Peyer's patch (tissue), 4 donors: Measurements from ENCODE around the gene PLCH1. TPM values are rescaled to one million over a fixed set of nuclear protein-coding genes. Genes with fewer than 3 reads are reported as not detected.

ENCODE experiments used
- DNase-seq, 3 donors: peaks; one replicate each; pipeline ENCODE4 v3.0.0-alpha.2; 2017 to 2019
- H3K27ac ChIP-seq, 4 donors: fragments of 200-600 bp; sonication (generic); one replicate each; pipeline ENCODE4 v1.5.1; 2016 to 2019
- H3K27me3 ChIP-seq, 2 donors: fragments of 200-600 bp; sonication (generic); one replicate each; pipeline ENCODE4 v1.5.1; 2019
- H3K36me3 ChIP-seq, 3 donors: fragments of 200-600 bp; sonication (generic); one replicate each; pipeline ENCODE4 v1.5.1; 2016 to 2019
- H3K4me1 ChIP-seq, 4 donors: fragments of 200-600 bp; sonication (generic); one replicate each; pipeline ENCODE4 v1.5.1; 2016 to 2019
- H3K4me3 ChIP-seq, 4 donors: fragments of 200-600 bp; sonication (generic); 1 replicate in 3 of 4; 2 replicates in 1 of 4; pipeline ENCODE4 v1.5.1; 2016 to 2019; ENCODE audit warnings: mild to moderate bottlenecking in 1 of 4
- H3K9me3 ChIP-seq, 4 donors: fragments of 200-600 bp; sonication (generic); one replicate each; pipeline ENCODE4 v1.5.1; 2016 to 2019; ENCODE audit warnings: mild to moderate bottlenecking in 1 of 4
- POLR2A ChIP-seq, 2 donors: fragments of 450-650 bp; IDR thresholded peaks; one replicate each; pipeline ENCODE4 v1.5.1; 2017; ENCODE audit warnings: antibody characterized with exemption in 2 of 2, mild to moderate bottlenecking in 2 of 2, moderate library complexity in 2 of 2
- total RNA-seq, 4 donors: library from RNA; depleted of rRNA; stranded (reverse); fragments of >200 nt; gene quantifications; one replicate each; pipeline ENCODE4 v1.1.0, GENCODE V29; 2016
- TF ChIP-seq, protein P1 (sequence below), 6 experiments: fragments of 450-650 bp in 4 of 6; fragments of 200-600 bp in 2 of 6; sonication (generic) in 1 of 6; IDR thresholded peaks; one replicate each; pipeline ENCODE4 v1.5.1; 2017 to 2019; ENCODE audit warnings: antibody characterized with exemption in 6 of 6, mild to moderate bottlenecking in 3 of 6, moderate library complexity in 1 of 6

PLCH1 gene
- total RNA-seq = 10 to 100 TPM in 3 of 4 donors, 1 to 10 TPM in 1; 8.3 to 19.1 (median 12.7) TPM

DNA sequence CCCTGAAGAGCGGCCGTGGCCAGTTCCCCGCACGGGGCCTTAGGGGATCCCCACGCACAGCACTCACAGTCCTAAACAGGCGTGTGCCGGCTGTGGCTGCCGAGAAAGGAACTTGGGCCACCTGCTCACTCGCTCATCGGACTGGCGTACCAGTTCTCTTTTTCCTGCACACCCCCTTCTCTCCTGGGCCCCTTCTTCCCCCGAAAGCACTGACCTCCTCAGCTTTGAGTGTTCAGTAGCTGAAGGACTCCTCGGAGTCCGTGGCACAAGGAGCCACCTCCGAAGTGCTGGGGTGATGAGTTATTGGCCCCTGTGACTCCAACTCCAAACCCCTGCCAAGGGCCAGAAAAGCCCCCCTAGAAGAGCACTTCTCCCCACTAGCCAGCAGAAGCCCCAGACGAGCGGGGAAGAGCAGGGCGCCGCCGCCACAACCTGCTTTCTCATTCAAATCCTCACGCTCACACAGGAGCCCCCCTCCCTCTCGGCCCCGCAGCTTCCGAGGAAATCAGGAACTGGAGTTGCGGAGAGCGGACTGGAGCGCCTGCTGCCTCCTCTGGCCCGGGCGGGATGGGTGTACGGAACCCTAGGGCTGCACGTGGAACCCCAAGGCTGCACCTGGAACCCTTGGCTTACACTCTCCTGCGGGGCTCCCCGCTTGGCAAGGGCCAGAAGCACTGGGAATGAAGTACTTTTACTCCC is at the start of gene PLCH1:
PLCH1 (minus strand) TSS at position 446 of the 699 bp plus-strand sequence. CDS start 40,847 bp downstream, outside the sequence.
- Histone ChIP-seq H3K4me1 (no peaks in the 10 kb centered on the region), H3K36me3 (no peaks in the 10 kb centered on the region), H3K4me3 (peak within 1 kb of the TSS; percentile 45 to 76 (median 58)), H3K9me3 (no peaks in the 10 kb centered on the region), H3K27me3 (no peaks in the 10 kb centered on the region), H3K27ac (peak within 1 kb of the TSS in 3 of 4 donors; percentile 5 to 15 (median 13))
- TF ChIP-seq, protein P1, sequence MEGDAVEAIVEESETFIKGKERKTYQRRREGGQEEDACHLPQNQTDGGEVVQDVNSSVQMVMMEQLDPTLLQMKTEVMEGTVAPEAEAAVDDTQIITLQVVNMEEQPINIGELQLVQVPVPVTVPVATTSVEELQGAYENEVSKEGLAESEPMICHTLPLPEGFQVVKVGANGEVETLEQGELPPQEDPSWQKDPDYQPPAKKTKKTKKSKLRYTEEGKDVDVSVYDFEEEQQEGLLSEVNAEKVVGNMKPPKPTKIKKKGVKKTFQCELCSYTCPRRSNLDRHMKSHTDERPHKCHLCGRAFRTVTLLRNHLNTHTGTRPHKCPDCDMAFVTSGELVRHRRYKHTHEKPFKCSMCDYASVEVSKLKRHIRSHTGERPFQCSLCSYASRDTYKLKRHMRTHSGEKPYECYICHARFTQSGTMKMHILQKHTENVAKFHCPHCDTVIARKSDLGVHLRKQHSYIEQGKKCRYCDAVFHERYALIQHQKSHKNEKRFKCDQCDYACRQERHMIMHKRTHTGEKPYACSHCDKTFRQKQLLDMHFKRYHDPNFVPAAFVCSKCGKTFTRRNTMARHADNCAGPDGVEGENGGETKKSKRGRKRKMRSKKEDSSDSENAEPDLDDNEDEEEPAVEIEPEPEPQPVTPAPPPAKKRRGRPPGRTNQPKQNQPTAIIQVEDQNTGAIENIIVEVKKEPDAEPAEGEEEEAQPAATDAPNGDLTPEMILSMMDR (IDR thresholded peaks at IDR 0.05) = no peak
- peak in 1 of 2 donors; percentile 27 for TF ChIP-seq POLR2A (IDR thresholded peaks at IDR 0.05)
- DNase-seq = peak; percentile 38 to 82 (median 78)

GRCh38 chr3:155792532-155792931 is 47.7 kb upstream of the PLCH1 start:
- Histone ChIP-seq H3K4me1 (no peaks in the 10 kb centered on the region), H3K27ac (no peak overlapping the region), H3K9me3 (no peaks in the 10 kb centered on the region), H3K4me3 (no peak overlapping the region), H3K27me3 (no peaks in the 10 kb centered on the region), H3K36me3 (peaks cover 0 to 6% (median 0%) of the 10 kb centered on the region in 3 donors)
- DNase-seq = no peak
- TF ChIP-seq POLR2A (IDR thresholded peaks at IDR 0.05) = no peak
- TF ChIP-seq, protein P1 (IDR thresholded peaks at IDR 0.05) = no peak

- Histone ChIP-seq H3K27ac (no peak overlapping the region), H3K27me3 (no peaks in the 10 kb centered on the region), H3K4me1 (no peaks in the 10 kb centered on the region), H3K4me3 (no peak overlapping the region), H3K36me3 (peaks cover 0 to 6% (median 0%) of the 10 kb centered on the region in 3 donors), H3K9me3 (no peaks in the 10 kb centered on the region)
- DNase-seq = no peak
- TF ChIP-seq, protein P1 (IDR thresholded peaks at IDR 0.05) = no peak
Observed at GRCh38 chr3:155791190-155791589, 46.3 kb upstream of the PLCH1 start.

GRCh38 chr3:155790272-155790925 is 45.5 kb upstream of the PLCH1 start:
- H3K27me3 ChIP-seq = no peaks in the 10 kb centered on the region
- no peaks in the 10 kb centered on the region for H3K4me1 ChIP-seq
- H3K36me3 ChIP-seq = peaks cover 0 to 6% (median 0%) of the 10 kb centered on the region in 3 donors
- H3K27ac ChIP-seq = no peak overlapping the region
- H3K4me3 ChIP-seq = no peak overlapping the region
- TF ChIP-seq, protein P1 (IDR thresholded peaks at IDR 0.05) = no peak
- no peak for TF ChIP-seq POLR2A (IDR thresholded peaks at IDR 0.05)
- H3K9me3 ChIP-seq = no peaks in the 10 kb centered on the region
- no peak for DNase-seq

- Histone ChIP-seq H3K36me3 (no peaks in the 10 kb centered on the region), H3K27ac (no peak overlapping the region), H3K4me3 (no peak overlapping the region), H3K27me3 (no peaks in the 10 kb centered on the region), H3K4me1 (no peaks in the 10 kb centered on the region), H3K9me3 (peaks cover 0 to 4% (median 2%) of the 10 kb centered on the region in 4 donors)
- no peak for TF ChIP-seq POLR2A (IDR thresholded peaks at IDR 0.05)
- TF ChIP-seq, protein P1 (IDR thresholded peaks at IDR 0.05) = no peak
- no peak for DNase-seq
Observed at GRCh38 chr3:155785662-155786295, 40.9 kb upstream of the PLCH1 start.
